ENCODE results near the gene ITFG1. TPM values are rescaled to one million over a fixed set of nuclear protein-coding genes. Genes with fewer than 3 reads are reported as not detected.
A peak's percentile ranks its signal among the peaks of the same experiment; 100 is the strongest.

ITFG1 gene
- total RNA-seq, 2 donors from 2014 or later, result 47.7 to 68.6 TPM

DNA sequence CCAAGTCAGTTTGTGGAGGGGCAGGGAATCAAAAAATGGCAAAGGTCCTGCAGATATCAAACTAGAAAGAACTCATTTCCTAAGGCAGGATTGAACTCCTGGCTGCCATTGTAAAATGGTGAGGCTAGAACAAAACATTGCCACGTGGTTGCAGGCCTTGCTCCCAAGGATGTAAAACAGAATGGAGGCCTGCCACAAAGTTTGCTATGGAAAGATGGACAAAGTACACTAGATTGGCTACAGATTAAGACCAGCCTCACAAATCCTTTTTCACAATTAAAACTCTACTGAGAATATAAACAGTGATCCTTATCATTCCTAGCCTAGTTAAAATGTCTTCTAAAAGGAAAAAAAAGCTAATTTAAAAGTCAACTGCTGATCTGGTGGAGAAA lies 31.2 kb upstream of the ITFG1 start:
- no peak for TF ChIP-seq CTCF (IDR thresholded peaks at IDR 0.05)
- Histone ChIP-seq H3K27me3 (replicated peaks; ENCODE audit: insufficient read depth) (no peaks in the 10 kb centered on the region), H3K4me3 (no peak overlapping the region), H3K27ac (peak overlapping the region; percentile 46 to 68), H3K36me3 (no peaks in the 10 kb centered on the region), H3K4me1 (ENCODE audit: control insufficient read depth in 1 of 2, low read depth in 2 of 2) (peaks cover 12 to 23% of the 10 kb centered on the region in 2 donors), H3K9me3 (peaks cover 5% of the 10 kb centered on the region)
- ATAC-seq (ENCODE audit: insufficient number of reproducible peaks, low FRiP score, low read depth) (no peak), DNase-seq (ENCODE audit: low spot score) (no peak)

GRCh38 chr16:47490471-47490870 lies 29.6 kb upstream of the ITFG1 start:
- no peaks in the 10 kb centered on the region for H3K36me3 ChIP-seq
- H3K4me3 ChIP-seq, result no peak overlapping the region
- no peak overlapping the region for H3K27ac ChIP-seq
- no peak for DNase-seq (ENCODE audit: low spot score)
- peaks cover 5% of the 10 kb centered on the region for H3K9me3 ChIP-seq
- H3K27me3 ChIP-seq (replicated peaks; ENCODE audit: insufficient read depth), result no peaks in the 10 kb centered on the region
- no peak for TF ChIP-seq CTCF (IDR thresholded peaks at IDR 0.05)
- no peak for ATAC-seq (ENCODE audit: insufficient number of reproducible peaks, low FRiP score, low read depth)
- H3K4me1 ChIP-seq (ENCODE audit: control insufficient read depth in 1 of 2, low read depth in 2 of 2), result peaks cover 12 to 23% of the 10 kb centered on the region in 2 donors

GRCh38 chr16:47488051-47488450 lies 27.2 kb upstream of the ITFG1 start:
- DNase-seq (ENCODE audit: low spot score) (no peak), ATAC-seq (ENCODE audit: insufficient number of reproducible peaks, low FRiP score, low read depth) (no peak)
- Histone ChIP-seq H3K36me3 (no peaks in the 10 kb centered on the region), H3K4me3 (no peak overlapping the region), H3K27me3 (replicated peaks; ENCODE audit: insufficient read depth) (no peaks in the 10 kb centered on the region), H3K9me3 (peaks cover 5% of the 10 kb centered on the region), H3K4me1 (ENCODE audit: control insufficient read depth in 1 of 2, low read depth in 2 of 2) (peaks cover 7 to 9% of the 10 kb centered on the region in 2 donors), H3K27ac (no peak overlapping the region)
- no peak for TF ChIP-seq CTCF (IDR thresholded peaks at IDR 0.05)

DNA sequence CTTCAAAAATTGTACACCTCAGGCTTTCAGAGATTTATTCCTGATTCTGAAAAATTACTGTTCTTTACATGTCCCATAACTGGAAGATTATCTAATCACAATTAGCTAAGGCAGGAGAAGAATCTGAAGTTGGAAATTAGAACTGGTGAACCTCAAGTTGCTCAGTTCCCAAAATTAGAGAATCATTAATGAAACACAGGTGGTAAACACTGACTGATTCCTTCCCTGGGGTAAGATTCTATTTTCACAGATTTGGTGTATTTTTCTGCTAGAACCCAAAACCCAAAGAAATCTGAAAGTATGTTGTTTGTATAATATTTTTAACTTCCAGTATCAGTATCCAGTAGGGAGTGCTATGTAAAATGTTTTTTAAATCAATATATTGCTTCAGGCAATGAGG lies 26.0 kb upstream of the ITFG1 start:
- Histone ChIP-seq H3K36me3 (no peaks in the 10 kb centered on the region), H3K9me3 (peaks cover 5% of the 10 kb centered on the region), H3K27me3 (replicated peaks; ENCODE audit: insufficient read depth) (no peaks in the 10 kb centered on the region), H3K4me3 (no peak overlapping the region), H3K27ac (no peak overlapping the region), H3K4me1 (ENCODE audit: control insufficient read depth in 1 of 2, low read depth in 2 of 2) (no peaks in the 10 kb centered on the region)
- DNase-seq (ENCODE audit: low spot score), result no peak
- TF ChIP-seq CTCF (IDR thresholded peaks at IDR 0.05), result no peak
- ATAC-seq (ENCODE audit: insufficient number of reproducible peaks, low FRiP score, low read depth), result no peak

- ATAC-seq (ENCODE audit: insufficient number of reproducible peaks, low FRiP score, low read depth), result no peak
- H3K36me3 ChIP-seq, result no peaks in the 10 kb centered on the region
- no peak for TF ChIP-seq CTCF (IDR thresholded peaks at IDR 0.05)
- no peak overlapping the region for H3K4me3 ChIP-seq
- no peak for DNase-seq (ENCODE audit: low spot score)
- peaks cover 0 to 16% of the 10 kb centered on the region in 2 donors for H3K4me1 ChIP-seq (ENCODE audit: control insufficient read depth in 1 of 2, low read depth in 2 of 2)
- H3K27ac ChIP-seq, result no peak overlapping the region
- no peaks in the 10 kb centered on the region for H3K27me3 ChIP-seq (replicated peaks; ENCODE audit: insufficient read depth)
- no peaks in the 10 kb centered on the region for H3K9me3 ChIP-seq
Observed at GRCh38 chr16:47483616-47484015, 22.8 kb upstream of the ITFG1 start.
